TTC549 (cell line): ENCODE measurements around the gene ATP5MG.
"Not testable (repeated sequence)": the region's sequence is repeated elsewhere in the genome, so short reads cannot be mapped to it uniquely, and the experiment has no call there.

Experiments
- FAIRE-seq: peaks from 2 replicates; lab custom pipeline; 2012; peaks lifted over from hg19 to GRCh38; lab: Jason Lieb, UNC

Gene ATP5MG

DNA sequence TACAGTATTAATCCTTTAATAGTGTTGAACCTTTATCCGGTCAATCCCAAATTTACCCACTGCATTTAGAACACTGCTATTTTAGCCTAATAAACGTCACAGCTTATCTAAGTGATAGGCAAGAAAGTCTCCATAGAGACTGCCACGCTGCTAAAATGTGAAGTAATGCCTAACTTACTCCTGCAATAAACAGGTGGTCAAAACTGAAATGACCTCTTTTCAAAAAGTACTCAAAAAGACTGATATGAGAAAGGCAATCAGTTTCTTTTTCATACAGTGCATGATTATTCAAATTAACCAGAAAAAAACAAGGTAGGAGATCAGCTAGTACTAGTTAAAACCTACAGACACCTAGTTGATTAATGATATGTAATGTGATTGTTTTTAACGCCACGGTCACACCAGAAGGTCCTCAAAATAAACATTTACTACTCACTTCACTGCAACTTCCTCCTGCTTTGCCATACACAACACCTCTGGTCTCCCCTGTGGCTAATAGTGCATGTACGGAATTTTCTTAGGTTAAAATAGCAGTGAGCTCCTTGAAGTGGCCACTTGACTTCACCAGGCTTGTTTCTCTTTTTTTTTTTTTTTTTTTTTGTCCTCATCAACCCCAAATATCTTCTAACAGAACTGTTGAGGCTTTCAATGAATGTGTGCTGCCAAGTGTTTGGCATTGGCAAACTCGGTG, 8.8 kb downstream of the ATP5MG start:
- no peak for FAIRE-seq

DNA sequence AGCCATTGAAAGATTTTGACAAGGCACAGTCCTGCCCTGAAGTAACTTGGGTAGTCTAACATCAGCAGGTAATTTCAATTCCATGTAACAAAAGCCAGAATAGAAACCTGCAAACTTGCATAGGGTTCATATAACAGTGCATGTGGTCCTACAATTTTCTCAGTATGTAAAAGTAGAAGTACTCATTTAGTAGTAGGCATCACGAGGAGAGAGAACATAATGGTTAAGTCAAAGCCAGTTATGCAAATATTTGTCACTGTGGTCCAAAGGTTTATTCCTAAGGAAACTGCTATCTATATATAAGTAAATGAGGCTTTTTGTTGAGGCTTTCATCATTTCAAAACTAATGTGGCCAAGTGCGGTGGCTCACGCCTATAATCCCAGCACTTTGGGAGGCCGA, 10.1 kb downstream of the ATP5MG start:
- FAIRE-seq, result no peak

DNA sequence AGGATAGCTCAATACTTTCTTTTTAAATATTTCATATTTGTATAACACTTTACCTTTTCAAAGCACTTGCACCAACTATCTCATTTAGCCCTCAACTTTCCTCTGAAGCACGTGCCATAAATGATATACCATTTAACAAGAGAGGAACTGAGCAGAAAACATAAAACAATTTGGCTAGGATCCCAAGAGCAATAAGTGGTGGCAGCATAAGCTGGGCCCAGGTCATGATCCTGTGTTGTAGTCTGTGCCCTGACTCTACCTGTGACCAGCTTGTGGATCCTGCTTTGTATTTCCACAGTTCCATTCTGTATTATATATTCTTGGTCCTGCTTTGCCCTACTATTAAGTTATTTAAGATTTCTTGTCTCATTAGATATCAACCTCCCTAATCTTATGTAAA, 11.5 kb downstream of the ATP5MG start:
- FAIRE-seq, result no peak

DNA sequence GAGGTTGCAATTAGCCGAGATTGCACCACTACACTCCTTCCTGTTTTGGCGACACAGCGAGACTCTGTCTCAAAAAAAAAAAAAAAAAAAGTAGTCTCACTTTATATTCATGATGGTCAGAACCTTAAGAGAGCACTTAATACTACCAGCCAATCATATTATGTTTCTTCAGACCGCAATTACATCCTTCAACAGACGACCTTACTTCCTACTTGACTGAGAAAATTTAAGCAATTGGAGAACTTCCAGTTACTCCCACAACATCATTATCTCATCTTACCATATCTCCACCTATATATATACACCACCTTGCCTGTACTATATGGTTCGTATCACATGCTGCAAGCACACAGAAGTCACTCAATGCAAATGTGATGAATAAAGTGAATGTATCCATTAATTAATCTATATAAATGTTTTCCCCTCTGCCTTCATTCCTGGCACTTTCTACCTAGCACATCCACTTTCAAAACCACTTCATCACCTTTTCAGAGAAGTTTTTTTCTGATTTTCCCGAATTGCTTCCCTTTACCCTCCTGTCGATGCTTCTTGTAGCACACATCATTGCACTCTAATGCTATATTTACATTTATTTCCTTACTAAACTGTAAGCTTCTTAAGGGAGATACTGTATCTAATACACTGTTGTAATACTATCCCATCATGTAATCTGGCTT, 13.8 kb downstream of the ATP5MG start:
- FAIRE-seq, result no peak

DNA sequence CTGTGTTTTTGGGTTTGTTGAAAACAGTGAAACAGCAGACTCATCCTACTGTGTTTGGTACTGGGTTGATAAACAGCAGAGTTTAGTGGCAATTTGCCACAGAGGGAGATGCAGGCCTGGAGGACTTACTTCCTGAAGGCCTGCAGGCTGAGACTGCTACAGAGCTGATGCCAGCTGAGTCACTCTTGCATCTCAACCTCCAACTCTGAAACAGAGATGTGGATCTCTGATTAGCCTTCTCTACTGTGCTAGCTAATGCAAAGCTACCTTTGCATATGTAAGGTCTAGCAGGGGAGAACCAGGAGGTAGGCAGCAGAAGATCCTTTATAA, 14.3 kb downstream of the ATP5MG start:
- FAIRE-seq, result no peak

DNA sequence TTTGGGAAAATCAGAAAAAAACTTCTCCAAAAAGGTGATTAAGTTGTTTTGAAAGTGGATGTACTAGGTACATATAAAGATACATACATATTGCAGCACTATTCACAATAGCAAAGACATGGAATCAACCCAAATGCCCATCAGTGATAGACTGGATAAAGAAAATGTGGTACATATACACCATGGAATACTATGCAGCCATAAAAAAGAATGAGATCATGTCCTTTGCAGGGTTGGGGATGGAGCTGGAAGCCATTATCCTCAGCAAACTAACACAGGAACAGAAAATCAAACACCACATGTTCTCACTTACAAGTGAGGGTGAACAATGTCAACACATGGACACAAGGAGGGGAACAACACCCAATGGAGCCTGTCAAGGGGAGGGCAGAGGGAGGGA, 15.5 kb downstream of the ATP5MG start:
- FAIRE-seq, result not testable (repeated sequence)

DNA sequence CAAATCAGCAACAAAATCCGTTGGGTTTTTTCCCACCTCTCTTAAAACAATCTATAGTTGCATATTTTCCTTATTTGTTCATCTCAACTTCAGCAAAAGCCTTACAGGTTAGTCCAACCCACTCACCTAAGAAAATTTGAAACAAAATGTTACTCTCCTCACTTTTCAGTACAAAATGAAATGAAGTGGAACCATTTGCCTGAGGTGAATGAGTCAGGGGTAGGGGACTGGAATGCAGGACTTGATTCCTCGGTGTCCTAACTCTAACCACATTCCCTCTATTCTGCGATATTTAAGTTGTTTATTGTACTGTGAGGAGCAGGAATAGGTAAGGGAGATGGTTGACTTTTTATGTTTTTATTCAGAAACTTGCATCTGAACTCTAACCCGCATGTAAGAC, 16.4 kb downstream of the ATP5MG start:
- FAIRE-seq, result no peak

DNA sequence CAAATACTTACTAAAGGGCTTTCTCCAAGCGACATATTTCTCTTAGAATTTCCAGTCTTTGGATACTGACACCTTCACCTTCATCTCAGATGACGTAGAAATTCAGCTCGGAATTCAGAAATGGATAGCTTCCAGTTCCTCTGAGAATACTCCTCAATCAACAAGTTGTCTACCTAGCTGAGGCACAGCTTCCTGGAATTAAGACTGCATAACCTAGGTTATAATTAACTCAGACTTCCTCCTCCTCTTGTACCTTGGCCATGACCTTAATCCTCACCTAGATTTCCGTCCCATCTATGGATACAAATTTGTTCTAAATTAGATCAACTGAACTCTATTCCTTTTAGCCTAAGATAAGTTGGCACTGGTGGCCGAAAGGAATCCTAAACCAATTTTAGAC, 17.4 kb downstream of the ATP5MG start:
- FAIRE-seq, result no peak

DNA sequence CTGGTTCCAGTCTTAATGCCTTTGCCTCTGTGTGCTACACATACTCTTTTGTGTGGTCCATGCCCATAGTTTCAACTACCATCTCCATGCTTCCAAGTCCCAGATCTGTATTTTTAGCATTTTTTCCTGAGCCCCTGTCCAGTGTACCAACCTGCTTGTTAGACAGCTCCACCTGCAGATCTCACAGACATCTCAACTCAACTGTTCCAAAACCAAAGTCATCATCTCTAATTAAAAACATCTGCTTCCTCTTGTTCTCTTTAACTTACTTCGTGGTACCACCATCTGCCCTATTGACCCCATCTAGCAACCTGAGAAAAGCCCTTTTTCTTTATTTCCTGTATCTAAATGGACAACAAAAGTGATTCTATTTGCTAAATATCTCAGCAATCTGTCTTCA, 26.3 kb downstream of the ATP5MG start:
- FAIRE-seq, result no peak

DNA sequence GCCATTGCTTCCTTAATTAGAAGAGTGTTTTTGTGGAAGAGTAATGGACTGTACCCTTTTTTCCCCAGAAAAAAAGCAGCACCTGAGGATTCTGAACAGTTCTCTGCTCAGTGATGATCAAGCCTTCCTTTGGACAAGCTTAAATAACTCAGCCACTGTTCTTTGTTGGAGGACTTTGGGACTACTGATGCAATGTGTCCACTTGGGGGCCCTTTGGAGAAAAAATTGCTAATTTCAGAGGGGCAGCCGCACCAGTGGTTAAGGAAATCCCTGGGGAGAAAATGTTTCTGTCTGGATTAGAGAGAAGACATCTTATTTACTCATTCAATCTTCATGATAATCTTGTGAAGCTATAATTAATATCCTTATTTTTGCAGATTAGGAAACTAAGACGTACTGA, 29.6 kb downstream of the ATP5MG start:
- FAIRE-seq, result no peak

DNA sequence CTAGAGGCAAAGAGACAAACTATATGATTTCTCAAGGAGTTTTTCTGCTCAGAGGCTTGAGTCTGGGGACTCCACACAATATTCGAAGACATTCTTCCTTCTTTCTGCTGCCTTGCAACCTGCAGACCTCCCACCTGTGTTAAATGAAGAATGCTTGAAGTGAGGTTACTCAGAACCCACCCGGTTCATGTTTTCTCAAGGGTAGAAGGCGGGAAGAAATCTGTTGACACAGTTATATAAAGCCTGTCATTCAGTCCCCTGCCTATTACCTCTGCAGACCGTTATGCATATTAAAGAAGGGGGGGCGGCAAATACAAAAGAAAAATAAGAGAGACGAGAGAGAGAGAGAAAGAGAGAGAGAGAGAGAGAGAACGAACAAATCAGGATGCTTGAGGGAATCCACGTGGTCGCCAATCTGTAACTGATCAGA, 32.7 kb downstream of the ATP5MG start:
- FAIRE-seq, result no peak

DNA sequence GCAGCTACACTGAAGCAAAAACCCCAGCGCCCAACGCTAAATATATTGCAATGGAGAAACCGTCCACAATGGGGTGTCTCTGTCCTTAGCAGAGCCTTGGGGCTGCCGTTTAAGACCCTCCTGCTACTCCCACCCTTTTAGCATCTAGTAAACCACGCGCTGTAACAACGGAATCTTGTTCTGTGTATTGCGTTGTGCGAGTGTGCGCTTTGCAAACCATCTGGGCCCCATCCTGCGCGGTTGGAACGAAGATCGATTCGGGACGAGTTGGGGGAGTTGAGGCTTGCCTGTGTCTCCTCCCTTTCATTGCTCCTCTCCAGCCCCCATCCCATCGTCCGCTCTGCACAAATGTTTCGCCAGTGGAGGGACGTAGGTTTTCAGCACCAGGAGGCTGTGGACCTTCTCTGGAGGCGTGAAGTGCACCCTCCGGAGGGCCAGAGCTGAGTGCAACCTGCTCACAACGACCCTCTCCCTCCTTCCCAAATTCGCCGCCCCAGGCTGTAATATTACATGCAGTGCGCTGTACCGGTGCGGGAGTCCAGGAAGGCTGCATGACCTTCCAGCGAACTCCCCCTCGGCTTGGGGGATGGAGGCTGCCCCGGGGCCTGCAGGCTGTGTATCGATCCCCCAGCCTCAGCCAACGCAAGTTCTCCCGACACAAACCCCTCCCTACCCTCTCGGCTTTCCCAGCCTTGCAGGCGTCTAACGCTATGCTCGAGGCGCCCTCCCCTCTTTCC, 33.3 kb downstream of the ATP5MG start:
- no peak for FAIRE-seq

DNA sequence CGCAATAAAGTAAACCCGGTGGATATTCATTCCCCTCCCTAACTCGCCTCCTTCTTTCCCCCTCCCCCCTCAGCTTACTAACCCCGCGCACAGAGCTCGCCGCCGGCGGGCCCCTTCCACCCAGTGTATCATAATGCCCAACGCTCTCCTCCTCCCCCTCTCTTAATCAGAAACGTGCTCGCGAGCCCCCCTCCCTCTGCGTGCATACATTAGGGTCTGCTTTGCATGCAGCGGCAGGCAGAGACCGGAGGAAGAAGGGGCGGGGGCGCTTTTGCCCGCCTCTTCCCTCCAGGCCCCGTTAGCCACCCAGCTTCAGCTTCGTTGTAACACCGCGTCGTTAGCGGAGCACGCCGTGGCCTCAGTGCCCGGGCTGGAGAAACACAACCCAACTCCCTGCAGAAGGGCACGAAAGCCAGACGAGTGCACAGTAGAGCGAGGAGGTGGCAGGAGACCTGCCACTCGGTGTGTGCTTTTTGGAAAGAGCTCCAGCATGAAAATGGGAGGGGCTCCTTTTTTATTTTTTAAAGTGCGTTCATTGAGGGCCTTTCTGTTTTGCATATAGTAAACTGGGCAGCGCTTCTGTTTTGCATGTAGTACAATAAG, 34.0 kb downstream of the ATP5MG start:
- no peak for FAIRE-seq

DNA sequence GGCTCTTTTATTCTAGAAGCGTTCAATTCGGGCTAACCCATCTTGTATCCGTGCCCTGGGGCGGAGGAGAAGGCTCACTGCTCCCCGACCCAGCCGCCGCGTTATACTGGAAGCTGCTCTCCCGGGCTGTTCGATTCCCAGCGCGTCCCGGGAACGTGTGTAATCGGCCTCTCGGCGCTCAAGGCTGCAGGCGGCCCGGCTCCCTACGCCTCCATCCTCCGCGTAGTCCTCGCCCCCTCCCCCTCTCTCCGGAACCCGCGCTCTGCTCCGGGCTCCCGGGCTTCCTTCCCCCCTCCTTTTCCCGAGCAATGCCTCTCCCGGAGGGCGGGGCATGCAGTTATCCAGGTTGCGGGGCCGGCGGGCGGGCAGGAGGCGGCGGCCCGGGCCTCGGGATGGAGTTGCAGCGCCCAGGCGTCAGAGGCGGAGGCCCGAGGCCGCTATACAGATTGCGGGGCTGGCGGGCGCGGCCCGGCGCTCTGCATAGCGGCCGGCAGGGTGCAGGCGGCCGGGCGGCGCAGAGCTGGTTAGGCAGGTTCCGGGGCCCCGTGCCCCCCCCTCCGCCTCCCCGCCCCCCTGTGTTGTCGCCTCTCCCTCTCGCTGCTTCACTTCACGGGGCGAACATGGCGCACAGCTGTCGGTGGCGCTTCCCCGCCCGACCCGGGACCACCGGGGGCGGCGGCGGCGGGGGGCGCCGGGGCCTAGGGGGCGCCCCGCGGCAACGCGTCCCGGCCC, 34.7 kb downstream of the ATP5MG start, which contains the start of gene KMT2A:
Gene KMT2A (plus strand): TSS at position 600 of the 732 bp plus-strand sequence. CDS start 21 bp downstream, at position 621.
- no peak for FAIRE-seq

DNA sequence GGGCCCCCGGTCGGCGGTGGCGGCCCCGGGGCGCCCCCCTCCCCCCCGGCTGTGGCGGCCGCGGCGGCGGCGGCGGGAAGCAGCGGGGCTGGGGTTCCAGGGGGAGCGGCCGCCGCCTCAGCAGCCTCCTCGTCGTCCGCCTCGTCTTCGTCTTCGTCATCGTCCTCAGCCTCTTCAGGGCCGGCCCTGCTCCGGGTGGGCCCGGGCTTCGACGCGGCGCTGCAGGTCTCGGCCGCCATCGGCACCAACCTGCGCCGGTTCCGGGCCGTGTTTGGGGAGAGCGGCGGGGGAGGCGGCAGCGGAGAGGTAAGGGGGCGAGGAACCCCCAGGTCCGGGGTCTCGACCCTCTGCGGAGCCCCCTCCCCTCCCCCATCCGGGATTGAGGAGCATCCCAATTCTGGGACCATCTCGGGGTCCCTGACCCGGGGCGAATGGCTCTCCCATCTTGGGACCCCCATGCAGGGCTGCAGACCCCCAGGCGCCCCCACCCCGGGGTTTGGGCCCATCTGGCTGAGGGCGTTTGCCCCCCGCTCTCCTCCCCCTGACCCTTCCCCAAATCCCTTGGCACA, 35.3 kb downstream of the ATP5MG start:
- no peak for FAIRE-seq

DNA sequence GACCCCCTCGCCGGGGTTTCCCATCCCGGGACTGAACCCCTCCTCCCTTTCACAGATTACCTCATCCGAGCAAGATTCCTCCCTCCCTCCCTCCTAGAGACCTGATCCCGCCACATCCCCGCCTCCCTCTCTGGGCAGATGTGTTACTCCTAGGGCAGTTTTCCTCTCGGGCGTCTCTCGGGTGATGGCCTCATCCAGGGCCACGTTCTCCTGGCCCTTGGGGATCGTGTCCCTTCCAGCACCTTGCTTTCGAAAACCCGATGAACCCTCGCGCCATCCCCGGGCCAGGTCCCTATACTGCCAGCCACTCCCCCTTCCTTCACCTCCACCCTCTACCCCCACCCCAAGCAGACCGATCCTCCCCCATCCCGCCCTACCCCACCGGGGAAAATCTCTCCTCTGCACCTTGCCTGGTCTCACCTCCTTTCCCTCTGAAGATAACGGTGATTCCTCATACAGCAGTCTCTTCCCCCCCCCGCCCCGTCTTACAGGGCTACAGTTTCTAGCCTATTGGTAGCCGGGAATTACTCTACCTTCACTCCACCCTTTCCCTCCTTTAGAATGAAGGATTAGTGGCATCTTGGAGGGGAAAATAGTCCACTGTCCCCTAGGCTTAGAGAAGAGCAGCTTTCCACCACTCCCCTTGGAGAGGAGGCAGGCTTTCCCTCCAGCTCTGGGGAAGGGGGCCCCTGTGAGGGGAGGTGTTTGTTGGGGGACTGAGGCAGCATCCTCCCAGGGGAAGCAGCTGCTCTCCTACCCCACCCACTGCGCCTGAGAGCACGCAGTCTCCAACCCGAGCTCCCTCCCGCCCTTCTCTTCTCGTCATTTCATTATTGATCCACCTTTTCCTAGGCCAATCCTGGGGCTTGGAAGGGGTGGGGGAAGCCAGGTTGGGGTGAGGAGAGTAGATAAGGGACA, 36.1 kb downstream of the ATP5MG start:
- no peak for FAIRE-seq

DNA sequence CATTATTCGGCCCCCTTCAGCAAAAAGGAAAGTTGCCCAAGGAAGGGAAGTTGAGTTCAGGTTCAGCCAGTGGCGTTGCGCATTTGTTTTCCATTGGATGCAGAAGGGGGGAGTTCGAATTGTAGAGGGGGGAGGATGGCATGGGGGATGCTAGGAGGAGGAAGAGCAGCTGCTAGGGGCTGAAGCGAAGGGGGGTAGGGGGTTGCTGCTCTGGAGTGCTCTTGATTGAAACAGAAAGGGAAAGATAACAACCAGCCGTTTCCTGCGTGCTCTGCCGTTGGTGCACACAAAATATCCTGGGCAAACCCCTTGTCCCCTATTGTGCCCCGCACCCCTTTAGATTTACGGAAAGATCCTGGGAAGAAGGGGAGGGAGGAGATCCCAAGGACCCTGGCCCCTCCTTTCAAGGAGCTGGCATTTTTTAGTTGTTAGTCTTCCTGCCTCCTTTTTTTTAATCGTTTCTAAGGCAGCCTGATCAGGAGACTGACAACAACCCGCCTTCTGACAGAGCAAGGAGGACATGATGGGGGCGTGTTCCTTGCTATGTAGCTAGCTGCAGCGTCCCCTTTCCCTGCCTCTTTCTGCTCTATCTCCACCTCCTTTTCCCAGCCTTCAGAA, 37.0 kb downstream of the ATP5MG start:
- FAIRE-seq, result no peak

DNA sequence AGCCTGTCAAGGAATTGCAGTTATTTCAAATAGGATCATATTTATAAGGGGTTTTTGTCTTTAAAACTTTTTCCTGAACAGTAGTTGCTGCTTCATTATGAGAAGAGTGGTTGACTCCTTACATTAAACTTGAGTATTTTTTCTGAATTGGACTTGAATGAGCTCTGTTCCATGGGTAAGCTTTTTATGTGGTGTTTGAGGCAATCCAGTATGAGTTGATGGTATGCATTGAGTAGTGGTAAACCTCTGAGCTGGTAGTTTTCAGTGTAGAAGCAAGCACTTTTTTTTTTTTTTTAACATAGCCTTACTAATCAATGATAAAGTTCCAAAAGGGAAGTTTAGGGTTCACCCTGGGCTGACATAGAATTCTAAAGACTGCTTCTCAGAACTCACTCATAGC, 38.2 kb downstream of the ATP5MG start:
- no peak for FAIRE-seq

DNA sequence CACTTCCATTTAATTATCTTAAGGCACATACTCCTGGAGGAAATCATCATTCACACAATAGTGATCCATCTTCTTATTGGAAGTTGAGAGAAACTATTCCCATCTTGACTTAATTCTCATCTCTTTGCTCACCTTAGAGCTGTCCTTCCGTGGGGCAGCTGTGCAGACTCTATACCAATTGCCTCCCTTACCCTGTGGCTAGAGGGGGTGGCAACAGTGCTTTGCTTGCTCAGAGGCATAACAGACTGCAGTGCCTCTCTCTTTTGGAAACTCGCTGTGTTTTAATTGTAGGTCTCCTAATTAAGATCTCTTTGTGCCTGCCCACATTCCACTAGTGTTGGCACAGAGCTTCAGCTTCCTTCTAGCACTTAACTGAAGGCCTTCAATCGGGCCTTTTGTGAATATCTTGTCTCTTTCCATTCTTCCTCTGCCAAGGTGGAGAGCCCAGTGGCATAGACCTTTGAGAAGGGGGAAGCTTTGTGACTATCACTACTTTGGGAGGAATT, 40.4 kb downstream of the ATP5MG start:
- FAIRE-seq, result no peak

DNA sequence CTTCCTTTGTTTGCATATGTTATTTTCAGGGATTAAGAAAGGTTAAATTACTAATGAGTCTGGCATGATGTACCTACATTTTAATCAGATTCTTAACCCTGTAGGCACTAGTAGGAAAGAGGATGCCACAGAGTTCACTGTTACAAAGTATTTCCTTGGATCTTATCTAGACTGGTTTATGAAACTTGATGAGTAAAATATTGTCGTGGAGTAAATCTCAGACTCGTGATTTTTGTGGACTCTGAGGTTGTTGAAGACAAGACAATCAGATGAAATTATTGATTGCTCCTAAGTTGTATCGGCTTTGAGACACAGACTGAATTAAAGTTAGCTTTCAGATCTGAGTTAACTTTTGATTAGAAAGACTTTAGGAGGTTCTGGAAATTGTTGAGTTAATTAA, 40.9 kb downstream of the ATP5MG start:
- no peak for FAIRE-seq
